SK-N-SH treated with all-trans-retinoic acid at 6 μM for 48 hours (cell line): ENCODE data around the gene MEIKIN.
"Not testable (repeated sequence)": the region's sequence is repeated elsewhere in the genome, so short reads cannot be mapped to it uniquely, and the experiment has no call there.

ENCODE experiments used
- ARNTL ChIP-seq: fragments of 450-650 bp; formaldehyde crosslinking; IDR thresholded peaks from 2 replicates; pipeline ENCODE4 v1.5.0; 2020; ENCODE audit warnings: low read depth, mild to moderate bottlenecking, moderate library complexity, borderline replicate concordance
- ESRRG ChIP-seq: fragments of 250-450 bp; sonication (Bioruptor Pico); IDR thresholded peaks from 2 replicates; pipeline ENCODE4 v1.6.1; 2021; ENCODE audit warnings: mild to moderate bottlenecking
- ISL1 ChIP-seq: fragments of 250-450 bp; sonication (Bioruptor Pico); IDR thresholded peaks from 2 replicates; pipeline ENCODE4 v2.1.2; 2022; ENCODE audit warnings: mild to moderate bottlenecking, moderate library complexity
- POU6F1 ChIP-seq: fragments of 250-450 bp; sonication (Bioruptor Pico); IDR thresholded peaks from 2 replicates; pipeline ENCODE4 v1.8.0; 2021; ENCODE audit warnings: low read depth, mild to moderate bottlenecking, moderate library complexity, borderline replicate concordance
- RARB ChIP-seq: fragments of 250-450 bp; sonication (Bioruptor Pico); IDR thresholded peaks from 2 replicates; pipeline ENCODE4 v1.8.0; 2021; ENCODE audit warnings: mild to moderate bottlenecking, moderate library complexity
- TCF4 ChIP-seq: fragments of 250-450 bp; sonication (Bioruptor Pico); IDR thresholded peaks from 2 replicates; pipeline ENCODE4 v1.8.0; 2021; ENCODE audit warnings: mild to moderate bottlenecking, moderate library complexity, borderline replicate concordance
- TOX ChIP-seq: fragments of 250-450 bp; sonication (Bioruptor Pico); IDR thresholded peaks from 2 replicates; pipeline ENCODE4 v1.8.0; 2021; ENCODE audit warnings: mild to moderate bottlenecking, moderate library complexity, borderline replicate concordance
- ZC3H10 ChIP-seq: fragments of 250-450 bp; sonication (Bioruptor Pico); IDR thresholded peaks from 2 replicates; pipeline ENCODE4 v1.5.1; 2021; ENCODE audit warnings: mild to moderate bottlenecking, moderate library complexity
- ZFP3 ChIP-seq: fragments of 250-450 bp; sonication (Bioruptor Pico); IDR thresholded peaks from 2 replicates; pipeline ENCODE4 v1.5.0; 2020; ENCODE audit warnings: mild to moderate bottlenecking, moderate library complexity
- ZFP30 ChIP-seq: fragments of 450-650 bp; formaldehyde crosslinking; IDR thresholded peaks from 2 replicates; pipeline ENCODE4 v1.5.0; 2022; ENCODE audit warnings: mild to moderate bottlenecking, moderate library complexity
- ZNF565 ChIP-seq: fragments of 450-650 bp; formaldehyde crosslinking; conservative IDR thresholded peaks from 2 replicates; pipeline ENCODE4 v1.5.0; 2020; ENCODE audit warnings: low read depth, mild to moderate bottlenecking, moderate library complexity
- TF ChIP-seq, protein P1 (sequence below): fragments of 250-450 bp; sonication (Bioruptor Pico); IDR thresholded peaks from 2 replicates; pipeline ENCODE4 v1.8.0; 2020; ENCODE audit warnings: mild to moderate bottlenecking, moderate library complexity, borderline replicate concordance
- TF ChIP-seq, protein P2 (sequence below): fragments of 250-450 bp; sonication (Bioruptor Pico); IDR thresholded peaks from 2 replicates; pipeline ENCODE4 v1.5.1; 2020; ENCODE audit warnings: low read depth, mild to moderate bottlenecking, moderate library complexity

GRCh38 chr5:131778141-131778540 is 167.3 kb downstream of the MEIKIN start:
- TF ChIP-seq ZC3H10 (CRISPR knock-in tag); ZFP30 (CRISPR knock-in tag); ZFP3 (CRISPR knock-in tag); ARNTL; POU6F1; RARB (CRISPR knock-in tag); ZNF565; TOX; ESRRG (CRISPR knock-in tag); TCF4; ISL1 (CRISPR knock-in tag): not testable (repeated sequence)
- TF ChIP-seq, protein P1, sequence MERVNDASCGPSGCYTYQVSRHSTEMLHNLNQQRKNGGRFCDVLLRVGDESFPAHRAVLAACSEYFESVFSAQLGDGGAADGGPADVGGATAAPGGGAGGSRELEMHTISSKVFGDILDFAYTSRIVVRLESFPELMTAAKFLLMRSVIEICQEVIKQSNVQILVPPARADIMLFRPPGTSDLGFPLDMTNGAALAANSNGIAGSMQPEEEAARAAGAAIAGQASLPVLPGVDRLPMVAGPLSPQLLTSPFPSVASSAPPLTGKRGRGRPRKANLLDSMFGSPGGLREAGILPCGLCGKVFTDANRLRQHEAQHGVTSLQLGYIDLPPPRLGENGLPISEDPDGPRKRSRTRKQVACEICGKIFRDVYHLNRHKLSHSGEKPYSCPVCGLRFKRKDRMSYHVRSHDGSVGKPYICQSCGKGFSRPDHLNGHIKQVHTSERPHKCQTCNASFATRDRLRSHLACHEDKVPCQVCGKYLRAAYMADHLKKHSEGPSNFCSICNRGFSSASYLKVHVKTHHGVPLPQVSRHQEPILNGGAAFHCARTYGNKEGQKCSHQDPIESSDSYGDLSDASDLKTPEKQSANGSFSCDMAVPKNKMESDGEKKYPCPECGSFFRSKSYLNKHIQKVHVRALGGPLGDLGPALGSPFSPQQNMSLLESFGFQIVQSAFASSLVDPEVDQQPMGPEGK = not testable (repeated sequence)
- TF ChIP-seq, protein P2, sequence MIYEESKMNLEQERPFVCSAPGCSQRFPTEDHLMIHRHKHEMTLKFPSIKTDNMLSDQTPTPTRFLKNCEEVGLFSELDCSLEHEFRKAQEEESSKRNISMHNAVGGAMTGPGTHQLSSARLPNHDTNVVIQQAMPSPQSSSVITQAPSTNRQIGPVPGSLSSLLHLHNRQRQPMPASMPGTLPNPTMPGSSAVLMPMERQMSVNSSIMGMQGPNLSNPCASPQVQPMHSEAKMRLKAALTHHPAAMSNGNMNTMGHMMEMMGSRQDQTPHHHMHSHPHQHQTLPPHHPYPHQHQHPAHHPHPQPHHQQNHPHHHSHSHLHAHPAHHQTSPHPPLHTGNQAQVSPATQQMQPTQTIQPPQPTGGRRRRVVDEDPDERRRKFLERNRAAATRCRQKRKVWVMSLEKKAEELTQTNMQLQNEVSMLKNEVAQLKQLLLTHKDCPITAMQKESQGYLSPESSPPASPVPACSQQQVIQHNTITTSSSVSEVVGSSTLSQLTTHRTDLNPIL (CRISPR knock-in tag) = not testable (repeated sequence)
